ENCODE data around the gene ERMARD.

GRCh38 chr6:169824848-169825557, 73.6 kb downstream of the ERMARD start:
- TF ChIP-seq CTCF (IDR thresholded peaks at IDR 0.05) = no peak
- no peak for TF ChIP-seq POLR2A (IDR thresholded peaks at IDR 0.05)

Measured in esophagus squamous epithelium (tissue), 4 donors.